HCT116 (cell line): Measurements from ENCODE around the gene GRIN2A. TPM values are rescaled to one million over a fixed set of nuclear protein-coding genes. Genes with fewer than 3 reads are reported as not detected.

ENCODE experiments used
- ATAC-seq: fragments of 200-7000 bp; cut with Tn5 transposase; 2 replicates; pipeline ENCODE4 v1.9.1; 2020; ENCODE audit warnings: mild to moderate bottlenecking, moderate library complexity
- BruUV-seq: library from RNA; stranded (reverse); fragments of 400-500 nt; replicated peaks from 2 replicates; lab custom pipeline; 2021; lab: Mats Ljungman, UMichigan
- CTCF ChIA-PET: fragments of 300-600 bp; sonication (Branson Sonifier 250); formaldehyde crosslinking; loops from one replicate; lab custom pipeline; 2021; ENCODE audit warnings: antibody characterized with exemption; lab: Charles Lee
- POLR2A ChIA-PET: fragments of 300-600, 350-600 bp; sonication (Branson Sonifier 250); formaldehyde crosslinking; loops from one replicate; lab custom pipeline; 2021; ENCODE audit warnings: antibody characterized with exemption; lab: Charles Lee
- RAD21 ChIA-PET, 2 experiments: fragments of 300-600 bp; sonication (Branson Sonifier 250); formaldehyde crosslinking; loops; one replicate each; lab custom pipeline; 2023; ENCODE audit warnings: low total read pairs in 2 of 2; ENCODE audit not compliant: uncharacterized antibody in 2 of 2, unreplicated experiment in 2 of 2, low non-redundant PET in 1 of 2; lab: Charles Lee
- DNase-seq: peaks from one replicate; pipeline ENCODE4 v3.0.0-alpha.2; 2010; ENCODE audit warnings: low read depth, low spot score
- H2AFZ ChIP-seq: fragments of 200-600 bp; shearing (Covaris generic), sonication (generic); 2 replicates; pipeline ENCODE4 v1.6.1; 2017; ENCODE audit warnings: low read depth, mixed run types, mixed read lengths, antibody characterized with exemption, low read length; ENCODE audit not compliant: poor library complexity, severe bottlenecking
- H3K27ac ChIP-seq: 2 replicates; pipeline ENCODE4 v1.5.1; 2012; ENCODE audit warnings: low read depth, low read length
- H3K27me3 ChIP-seq: fragments of 200-600 bp; sonication (generic); 2 replicates; pipeline ENCODE4 v1.6.1; 2016; ENCODE audit warnings: mixed run types, low read length, mixed read lengths; ENCODE audit not compliant: insufficient read depth
- H3K36me3 ChIP-seq, 2 experiments: fragments of 200-500 bp in 1 of 2; fragments of 200-600 bp in 1 of 2; sonication (Bioruptor generic) in 1 of 2; sonication (generic) in 1 of 2; 2 replicates each; pipeline versions ENCODE4 v1.5.1 to v1.6.1; 2014 to 2016; ENCODE audit warnings: low read length in 2 of 2, inconsistent platforms in 1 of 2, mixed read lengths in 1 of 2, mixed run types in 1 of 2; ENCODE audit not compliant: insufficient read depth in 2 of 2, control insufficient read depth in 1 of 2
- H3K4me1 ChIP-seq, 2 experiments: fragments of 200-600 bp in 1 of 2; sonication (generic) in 1 of 2; 2 replicates each; pipeline versions ENCODE4 v1.5.1 to v1.6.1; 2012 to 2017; ENCODE audit warnings: low read length in 2 of 2, inconsistent platforms in 1 of 2, mild to moderate bottlenecking in 1 of 2, mixed read lengths in 1 of 2, mixed run types in 1 of 2, moderate library complexity in 1 of 2; ENCODE audit not compliant: insufficient read depth in 2 of 2, control insufficient read depth in 1 of 2
- H3K4me2 ChIP-seq: fragments of 200-600 bp; sonication (generic); 2 replicates; pipeline ENCODE4 v1.6.1; 2017; ENCODE audit warnings: mixed run types, low read length, mixed read lengths
- H3K4me3 ChIP-seq, 2 experiments: fragments of 200-600 bp in 1 of 2; sonication (generic) in 1 of 2; replicated peaks in 1 of 2; 2 replicates each; pipeline ENCODE4 v1.5.1; 2011 to 2016; ENCODE audit warnings: low read length in 2 of 2, control low read depth in 1 of 2, low read depth in 1 of 2, mild to moderate bottlenecking in 1 of 2, mixed read lengths in 1 of 2, mixed run types in 1 of 2
- H3K79me2 ChIP-seq: fragments of 200-600 bp; sonication (generic); 2 replicates; pipeline ENCODE4 v1.6.1; 2017; ENCODE audit warnings: mild to moderate bottlenecking, mixed run types, low read length, moderate library complexity, mixed read lengths; ENCODE audit not compliant: insufficient read depth
- H3K9ac ChIP-seq: fragments of 200-600 bp; sonication (generic); 2 replicates; pipeline ENCODE4 v1.6.1; 2016; ENCODE audit warnings: low read length, mixed read lengths
- H3K9me2 ChIP-seq: fragments of 200-600 bp; sonication (generic), shearing (Covaris generic); 2 replicates; pipeline ENCODE4 v1.6.1; 2017; ENCODE audit warnings: mixed run types, mild to moderate bottlenecking, moderate library complexity; ENCODE audit not compliant: insufficient read depth
- H3K9me3 ChIP-seq, 2 experiments: fragments of 200-500 bp in 1 of 2; fragments of 200-600 bp in 1 of 2; sonication (Bioruptor generic) in 1 of 2; sonication (generic) in 1 of 2; 2 replicates each; pipeline ENCODE4 v1.6.1; 2014 to 2017; ENCODE audit warnings: low read length in 2 of 2, mixed read lengths in 2 of 2, inconsistent platforms in 1 of 2, low read depth in 1 of 2, mild to moderate bottlenecking in 1 of 2, mixed run types in 1 of 2, moderate library complexity in 1 of 2; ENCODE audit not compliant: control insufficient read depth in 1 of 2, insufficient read depth in 1 of 2
- H4K20me1 ChIP-seq: fragments of 200-600 bp; sonication (generic), shearing (Covaris generic); 2 replicates; pipeline ENCODE4 v1.6.1; 2017; ENCODE audit warnings: mixed run types, mild to moderate bottlenecking, moderate library complexity; ENCODE audit not compliant: insufficient read depth
- CBX3 ChIP-seq: IDR thresholded peaks from 2 replicates; pipeline ENCODE4 v1.6.1; 2012; ENCODE audit warnings: low read depth
- CEBPB ChIP-seq: IDR thresholded peaks from 2 replicates; pipeline ENCODE4 v1.6.1; 2012; ENCODE audit warnings: low read depth
- EGR1 ChIP-seq: IDR thresholded peaks from 2 replicates; pipeline ENCODE4 v1.6.1; 2012; ENCODE audit warnings: low read depth
- MAX ChIP-seq: IDR thresholded peaks from 2 replicates; pipeline ENCODE4 v1.6.1; 2012
- RAD21 ChIP-seq: IDR thresholded peaks from 2 replicates; pipeline ENCODE4 v1.6.1; 2012; ENCODE audit warnings: low read depth, mild to moderate bottlenecking
- YY1 ChIP-seq: IDR thresholded peaks from 2 replicates; pipeline ENCODE4 v1.6.1; 2011; ENCODE audit warnings: low read length, low read depth, moderate library complexity, mild to moderate bottlenecking; ENCODE audit not compliant: insufficient replicate concordance; ENCODE audit errors: extremely low read depth
- ZFX ChIP-seq: fragments of 450-650 bp; IDR thresholded peaks from 2 replicates; pipeline ENCODE4 v1.6.1; 2017
- ZNF274 ChIP-seq: fragments of 200-500 bp; sonication (Bioruptor generic); IDR thresholded peaks from 2 replicates; pipeline ENCODE4 v1.6.1; 2014; ENCODE audit warnings: mild to moderate bottlenecking, low read depth, low read length, inconsistent platforms
- intact Hi-C: fragments of 100-400 bp; cut with micrococcal nuclease; formaldehyde crosslinking; loops from 2 replicates; pipeline ENCODE4 v1.10.0; 2022
- total RNA-seq: library from RNA; stranded (reverse); gene quantifications from one replicate; pipeline ENCODE4 v1.2.1, GENCODE V29; 2021; ENCODE audit not compliant: unreplicated experiment
- TF ChIP-seq, protein P1 (sequence below), 3 experiments: fragments of 200-600 bp in 1 of 3; sonication (generic) in 1 of 3; IDR thresholded peaks in 2 of 3; conservative IDR thresholded peaks in 1 of 3; 2 replicates each; pipeline ENCODE4 v1.5.1; 2012 to 2017; ENCODE audit warnings: low read depth in 2 of 3, low read length in 2 of 3, antibody characterized with exemption in 1 of 3, borderline replicate concordance in 1 of 3, control low read depth in 1 of 3, mild to moderate bottlenecking in 1 of 3, mixed read lengths in 1 of 3, mixed run types in 1 of 3, moderate library complexity in 1 of 3; ENCODE audit not compliant: insufficient read depth in 1 of 3
- TF ChIP-seq, protein P2 (sequence below): IDR thresholded peaks from 2 replicates; pipeline ENCODE4 v1.6.1; 2012

GRIN2A gene
- total RNA-seq, 1 experiment from 2014 or later: 0.02 TPM

- POLR2A ChIA-PET: no interaction called here
- no peak for ATAC-seq
- BruUV-seq: no TSS peak
These were observed 442.9 kb downstream of the GRIN2A start for GRCh38 chr16:9739301-9739700.

GRCh38 chr16:9738690-9739089 is 443.5 kb downstream of the GRIN2A start:
- no TSS peak for BruUV-seq
- RAD21 ChIA-PET: no interaction called here

More at GRCh38 chr16:9739301-9739700, 442.9 kb downstream of the GRIN2A start:
- no peak overlapping the region for H2AFZ ChIP-seq
- no peak overlapping the region for H3K4me2 ChIP-seq
- H3K27me3 ChIP-seq: no peaks in the 10 kb centered on the region
- DNase-seq: no peak
- H3K9me2 ChIP-seq: no peaks in the 10 kb centered on the region
- no peak overlapping the region for H3K9ac ChIP-seq
- TF ChIP-seq MAX: no peak
- TF ChIP-seq, protein P1, sequence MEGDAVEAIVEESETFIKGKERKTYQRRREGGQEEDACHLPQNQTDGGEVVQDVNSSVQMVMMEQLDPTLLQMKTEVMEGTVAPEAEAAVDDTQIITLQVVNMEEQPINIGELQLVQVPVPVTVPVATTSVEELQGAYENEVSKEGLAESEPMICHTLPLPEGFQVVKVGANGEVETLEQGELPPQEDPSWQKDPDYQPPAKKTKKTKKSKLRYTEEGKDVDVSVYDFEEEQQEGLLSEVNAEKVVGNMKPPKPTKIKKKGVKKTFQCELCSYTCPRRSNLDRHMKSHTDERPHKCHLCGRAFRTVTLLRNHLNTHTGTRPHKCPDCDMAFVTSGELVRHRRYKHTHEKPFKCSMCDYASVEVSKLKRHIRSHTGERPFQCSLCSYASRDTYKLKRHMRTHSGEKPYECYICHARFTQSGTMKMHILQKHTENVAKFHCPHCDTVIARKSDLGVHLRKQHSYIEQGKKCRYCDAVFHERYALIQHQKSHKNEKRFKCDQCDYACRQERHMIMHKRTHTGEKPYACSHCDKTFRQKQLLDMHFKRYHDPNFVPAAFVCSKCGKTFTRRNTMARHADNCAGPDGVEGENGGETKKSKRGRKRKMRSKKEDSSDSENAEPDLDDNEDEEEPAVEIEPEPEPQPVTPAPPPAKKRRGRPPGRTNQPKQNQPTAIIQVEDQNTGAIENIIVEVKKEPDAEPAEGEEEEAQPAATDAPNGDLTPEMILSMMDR (IDR thresholded peaks at IDR 0.05 in 2 of 3, conservative IDR thresholded peaks at IDR 0.05 in 1 of 3; ENCODE audit: borderline replicate concordance in 1 of 3, insufficient read depth in 1 of 3, low read depth in 2 of 3, low read length in 2 of 3): no peak
- no peak for TF ChIP-seq EGR1
- TF ChIP-seq RAD21: no peak
- TF ChIP-seq, protein P2, sequence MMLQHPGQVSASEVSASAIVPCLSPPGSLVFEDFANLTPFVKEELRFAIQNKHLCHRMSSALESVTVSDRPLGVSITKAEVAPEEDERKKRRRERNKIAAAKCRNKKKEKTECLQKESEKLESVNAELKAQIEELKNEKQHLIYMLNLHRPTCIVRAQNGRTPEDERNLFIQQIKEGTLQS: no peak
- no peak overlapping the region for H3K4me3 ChIP-seq
- RAD21 ChIA-PET: no interaction called here
- H3K4me1 ChIP-seq: no peaks in the 10 kb centered on the region
- no peaks in the 10 kb centered on the region for H3K36me3 ChIP-seq
- H4K20me1 ChIP-seq: no peaks in the 10 kb centered on the region
- CTCF ChIA-PET: no interaction called here
- no peaks in the 10 kb centered on the region for H3K79me2 ChIP-seq
- no peaks in the 10 kb centered on the region for H3K9me3 ChIP-seq
- intact Hi-C loops: no loop called here
- H3K27ac ChIP-seq: no peak overlapping the region

More at GRCh38 chr16:9738690-9739089, 443.5 kb downstream of the GRIN2A start:
- no peaks in the 10 kb centered on the region for H3K36me3 ChIP-seq
- intact Hi-C loops: no loop called here
- H3K27ac ChIP-seq: no peak overlapping the region
- H3K4me3 ChIP-seq: no peak overlapping the region
- ChIA-PET POLR2A (no interaction called here), CTCF (no interaction called here)
- H3K9me2 ChIP-seq: no peaks in the 10 kb centered on the region
- ATAC-seq (no peak), DNase-seq (no peak)
- no peaks in the 10 kb centered on the region for H3K9me3 ChIP-seq
- H3K27me3 ChIP-seq: 0 out of 2 replicates have a peak, but pooled peaks cover under 1% of the 10 kb centered on the region
- no peaks in the 10 kb centered on the region for H3K79me2 ChIP-seq
- no peak overlapping the region for H3K9ac ChIP-seq
- no peak for TF ChIP-seq ZFX
- TF ChIP-seq, protein P1 (IDR thresholded peaks at IDR 0.05 in 2 of 3, conservative IDR thresholded peaks at IDR 0.05 in 1 of 3; ENCODE audit: borderline replicate concordance in 1 of 3, insufficient read depth in 1 of 3, low read depth in 2 of 3, low read length in 2 of 3): no peak
- no peak for TF ChIP-seq CBX3
- no peak for TF ChIP-seq YY1
- no peak for TF ChIP-seq CEBPB
- TF ChIP-seq ZNF274: no peak
- H2AFZ ChIP-seq: no peak overlapping the region
- H3K4me2 ChIP-seq: no peak overlapping the region
- no peaks in the 10 kb centered on the region for H4K20me1 ChIP-seq
- no peaks in the 10 kb centered on the region for H3K4me1 ChIP-seq
